ENCODE data around the gene PCDHGB4. TPM values are rescaled to one million over a fixed set of nuclear protein-coding genes. Genes with fewer than 3 reads are reported as not detected.

The PCDHGB4 gene
- total RNA-seq, 2 experiments from 2014 or later: not detected

DNA sequence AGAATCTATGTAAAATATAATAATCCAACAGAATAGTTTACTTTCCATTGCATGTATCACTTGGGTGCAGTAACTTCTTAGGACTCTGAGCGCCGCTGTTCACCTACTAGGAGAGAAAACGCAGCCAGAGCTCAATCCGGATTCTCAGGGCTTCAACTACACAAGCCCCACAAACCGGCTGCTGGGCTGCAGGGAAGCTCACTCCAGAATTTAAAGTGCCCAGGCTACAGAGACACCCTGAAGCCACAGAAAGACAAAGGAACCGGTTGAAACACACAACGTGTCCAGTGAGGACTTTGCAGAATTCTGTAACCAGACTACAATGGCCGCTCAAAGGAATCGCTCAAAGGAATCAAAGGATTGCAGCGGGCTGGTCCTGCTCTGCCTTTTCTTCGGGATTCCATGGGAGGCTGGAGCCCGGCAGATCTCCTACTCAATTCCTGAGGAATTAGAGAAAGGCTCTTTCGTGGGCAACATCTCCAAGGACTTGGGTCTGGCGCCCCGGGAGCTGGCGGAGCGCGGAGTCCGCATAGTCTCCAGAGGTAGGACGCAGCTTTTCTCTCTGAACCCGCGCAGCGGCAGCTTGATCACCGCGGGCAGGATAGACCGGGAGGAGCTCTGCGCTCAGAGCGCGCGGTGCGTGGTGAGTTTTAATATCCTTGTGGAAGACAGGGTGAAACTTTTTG is 25.5 kb downstream of the PCDHGB4 start, which contains the start of gene PCDHGA10:
TSS of gene PCDHGA10 (plus strand) at position 134 of the 686 bp plus-strand sequence. CDS start at position 323, 189 bp downstream.

DNA sequence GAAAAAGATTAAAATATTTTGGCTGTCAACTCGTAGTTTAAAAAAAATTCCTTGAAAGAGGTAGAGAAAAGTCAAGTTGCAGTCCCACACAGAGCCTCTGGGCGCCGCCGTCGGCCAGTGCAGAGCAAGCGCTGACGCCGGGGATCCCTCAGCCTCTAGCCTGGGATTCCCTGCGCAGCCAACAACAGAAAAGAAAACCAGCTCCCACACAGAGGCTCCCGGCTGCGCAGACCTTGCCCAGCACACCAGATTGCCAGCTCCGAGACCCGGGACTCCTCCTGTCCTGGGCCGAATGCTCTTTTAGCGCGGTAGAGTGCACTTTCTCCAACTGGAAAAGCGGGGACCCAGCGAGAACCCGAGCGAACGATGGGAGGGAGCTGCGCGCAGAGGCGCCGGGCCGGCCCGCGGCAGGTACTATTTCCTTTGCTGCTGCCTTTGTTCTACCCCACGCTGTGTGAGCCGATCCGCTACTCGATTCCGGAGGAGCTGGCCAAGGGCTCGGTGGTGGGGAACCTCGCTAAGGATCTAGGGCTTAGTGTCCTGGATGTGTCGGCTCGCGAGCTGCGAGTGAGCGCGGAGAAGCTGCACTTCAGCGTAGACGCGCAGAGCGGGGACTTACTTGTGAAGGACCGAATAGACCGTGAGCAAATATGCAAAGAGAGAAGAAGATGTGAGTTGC is 30.1 kb downstream of the PCDHGB4 start, which contains the start of gene PCDHGB7:
TSS of gene PCDHGB7 (plus strand) at position 184 of the 679 bp plus-strand sequence. CDS start at position 367, 183 bp downstream.

DNA sequence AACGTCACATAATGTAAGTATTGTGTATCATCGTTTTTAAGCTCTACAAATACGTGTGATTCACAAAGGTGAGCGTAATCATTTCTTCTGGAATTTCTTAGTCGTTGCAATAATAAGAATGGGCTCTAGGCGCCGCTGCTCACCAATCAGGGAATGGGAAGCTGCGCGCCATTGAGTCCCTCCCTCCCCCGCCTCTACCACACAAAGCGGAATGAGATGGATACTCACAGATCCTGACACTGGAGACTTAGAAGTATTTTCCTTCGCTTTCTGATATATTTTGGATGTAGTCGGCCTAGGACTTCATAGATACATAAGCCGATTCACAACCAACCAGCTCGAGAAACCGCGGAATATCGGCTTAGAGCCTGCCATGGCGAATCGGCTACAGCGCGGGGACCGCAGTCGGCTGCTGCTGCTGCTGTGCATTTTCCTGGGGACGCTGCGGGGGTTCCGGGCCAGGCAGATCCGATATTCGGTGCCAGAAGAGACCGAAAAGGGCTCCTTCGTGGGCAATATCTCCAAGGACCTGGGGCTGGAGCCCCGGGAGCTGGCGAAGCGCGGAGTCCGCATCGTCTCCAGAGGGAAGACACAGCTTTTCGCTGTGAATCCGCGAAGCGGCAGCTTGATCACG is 33.5 kb downstream of the PCDHGB4 start, which contains the start of gene PCDHGA11:
TSS of gene PCDHGA11 (plus strand) at position 197 of the 634 bp plus-strand sequence. CDS start at position 374, 177 bp downstream.

DNA sequence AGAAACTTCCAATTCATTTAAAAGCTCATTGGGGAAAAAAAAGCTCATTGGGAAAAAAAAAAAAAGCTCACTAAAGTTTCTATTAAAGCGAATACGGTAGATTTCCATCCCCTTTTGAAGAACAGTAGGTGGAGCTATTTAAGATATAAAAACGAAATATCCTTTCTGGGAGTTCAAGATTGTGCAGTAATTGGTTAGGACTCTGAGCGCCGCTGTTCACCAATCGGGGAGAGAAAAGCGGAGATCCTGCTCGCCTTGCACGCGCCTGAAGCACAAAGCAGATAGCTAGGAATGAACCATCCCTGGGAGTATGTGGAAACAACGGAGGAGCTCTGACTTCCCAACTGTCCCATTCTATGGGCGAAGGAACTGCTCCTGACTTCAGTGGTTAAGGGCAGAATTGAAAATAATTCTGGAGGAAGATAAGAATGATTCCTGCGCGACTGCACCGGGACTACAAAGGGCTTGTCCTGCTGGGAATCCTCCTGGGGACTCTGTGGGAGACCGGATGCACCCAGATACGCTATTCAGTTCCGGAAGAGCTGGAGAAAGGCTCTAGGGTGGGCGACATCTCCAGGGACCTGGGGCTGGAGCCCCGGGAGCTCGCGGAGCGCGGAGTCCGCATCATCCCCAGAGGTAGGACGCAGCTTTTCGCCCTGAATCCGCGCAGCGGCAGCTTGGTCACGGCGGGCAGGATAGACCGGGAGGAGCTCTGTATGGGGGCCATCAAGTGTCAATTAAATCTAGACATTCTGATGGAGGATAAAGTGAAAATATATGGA is 43.0 kb downstream of the PCDHGB4 start, which contains the start of gene PCDHGA12:
TSS of gene PCDHGA12 (plus strand) at position 176 of the 782 bp plus-strand sequence. CDS start at position 429, 253 bp downstream.

Other genes with a start within 250 kb of the PCDHGB4 start
- not detected for gene PCDHB6, start 237.6 kb upstream of the PCDHGB4 start, total RNA-seq
- gene PCDHB7, start 215.1 kb upstream of the PCDHGB4 start, total RNA-seq: not detected
- not detected for gene PCDHB8, start 209.9 kb upstream of the PCDHGB4 start, total RNA-seq
- gene PCDHB16, start 205.3 kb upstream of the PCDHGB4 start, total RNA-seq: not detected
- not detected for gene PCDHB9, start 200.5 kb upstream of the PCDHGB4 start, total RNA-seq
- gene PCDHB10, start 195.3 kb upstream of the PCDHGB4 start, total RNA-seq: not detected
- gene PCDHB11, start 188.1 kb upstream of the PCDHGB4 start, total RNA-seq: not detected
- not detected for gene PCDHB12, start 179.0 kb upstream of the PCDHGB4 start, total RNA-seq
- gene PCDHB13, start 173.8 kb upstream of the PCDHGB4 start, total RNA-seq: not detected
- gene PCDHB14, start 164.4 kb upstream of the PCDHGB4 start, total RNA-seq: not detected
- gene PCDHB15, start 142.3 kb upstream of the PCDHGB4 start, total RNA-seq: not detected
- gene SLC25A2, start 83.6 kb upstream of the PCDHGB4 start, total RNA-seq: 1 to 10 TPM in 1 of 2 experiments, under 1 TPM in 1; 0.45 to 1.1 TPM
- 10 to 100 TPM; 73.2 to 73.7 TPM for gene TAF7, start 66.9 kb upstream of the PCDHGB4 start, total RNA-seq
- gene PCDHGA1, start 57.2 kb upstream of the PCDHGB4 start, total RNA-seq: not detected
- gene PCDHGA2, start 48.9 kb upstream of the PCDHGB4 start, total RNA-seq: not detected
- not detected for gene PCDHGA3, start 43.9 kb upstream of the PCDHGB4 start, total RNA-seq
- not detected for gene PCDHGB1, start 37.6 kb upstream of the PCDHGB4 start, total RNA-seq
- gene PCDHGA4, start 32.7 kb upstream of the PCDHGB4 start, total RNA-seq: under 1 TPM; 0.10 to 0.14 TPM
- under 1 TPM in 1 of 2 experiments, not detected in 1; 0.12 TPM for gene PCDHGB2, start 27.7 kb upstream of the PCDHGB4 start, total RNA-seq
- gene PCDHGA5, start 23.5 kb upstream of the PCDHGB4 start, total RNA-seq: not detected
- under 1 TPM; 0.10 to 0.14 TPM for gene PCDHGB3, start 17.5 kb upstream of the PCDHGB4 start, total RNA-seq
- under 1 TPM; 0.10 to 0.12 TPM for gene PCDHGA6, start 13.8 kb upstream of the PCDHGB4 start, total RNA-seq
- gene PCDHGA7, start 5.0 kb upstream of the PCDHGB4 start, total RNA-seq: not detected
- under 1 TPM in 1 of 2 experiments, not detected in 1; 0.05 TPM for gene PCDHGA8, start 4.9 kb downstream of the PCDHGB4 start, total RNA-seq
- under 1 TPM in 1 of 2 experiments, not detected in 1; 0.08 TPM for gene PCDHGB5, start 10.2 kb downstream of the PCDHGB4 start, total RNA-seq
- under 1 TPM in 1 of 2 experiments, not detected in 1; 0.08 TPM for gene PCDHGA9, start 15.1 kb downstream of the PCDHGB4 start, total RNA-seq
- under 1 TPM in 1 of 2 experiments, not detected in 1; 0.05 TPM for gene PCDHGB6, start 20.3 kb downstream of the PCDHGB4 start, total RNA-seq
- under 1 TPM; 0.05 TPM for gene PCDHGA10, start 25.3 kb downstream of the PCDHGB4 start, total RNA-seq
- gene PCDHGB7, start 30.0 kb downstream of the PCDHGB4 start, total RNA-seq: under 1 TPM in 1 of 2 experiments, not detected in 1; 0.08 TPM
- under 1 TPM in 1 of 2 experiments, not detected in 1; 0.05 TPM for gene PCDHGA11, start 33.4 kb downstream of the PCDHGB4 start, total RNA-seq
- gene PCDHGA12, start 42.8 kb downstream of the PCDHGB4 start, total RNA-seq: not detected
- not detected for gene PCDHGC3, start 88.3 kb downstream of the PCDHGB4 start, total RNA-seq
- not detected for gene PCDHGC4, start 97.3 kb downstream of the PCDHGB4 start, total RNA-seq
- gene PCDHGC5, start 101.4 kb downstream of the PCDHGB4 start, total RNA-seq: not detected
- 100 to 1,000 TPM; 245 to 254 TPM for gene DIAPH1, start 231.3 kb downstream of the PCDHGB4 start, total RNA-seq
- gene HDAC3, start 249.2 kb downstream of the PCDHGB4 start, total RNA-seq: 10 to 100 TPM; 67.0 to 69.4 TPM
- gene RELL2, start 249.3 kb downstream of the PCDHGB4 start, total RNA-seq: 10 to 100 TPM; 22.9 to 25.3 TPM